GM10847 (cell line): ENCODE results near the gene PRUNE2.

Source experiments
- POLR2A ChIP-seq: IDR thresholded peaks from 2 replicates; pipeline ENCODE4 v1.6.1; 2011; ENCODE audit not compliant: insufficient read length; ENCODE audit errors: extremely low read depth

PRUNE2 gene

GRCh38 chr9:76884823-76885222 lies 21.1 kb downstream of the PRUNE2 start:
- no peak for TF ChIP-seq POLR2A

GRCh38 chr9:76883341-76883855 lies 22.5 kb downstream of the PRUNE2 start:
- no peak for TF ChIP-seq POLR2A

GRCh38 chr9:76882686-76883085 lies 23.2 kb downstream of the PRUNE2 start:
- TF ChIP-seq POLR2A = no peak

- no peak for TF ChIP-seq POLR2A
Measured at GRCh38 chr9:76880210-76880609, 25.7 kb downstream of the PRUNE2 start.

GRCh38 chr9:76878933-76879332 lies 27.0 kb downstream of the PRUNE2 start:
- TF ChIP-seq POLR2A = no peak

GRCh38 chr9:76877961-76878360 lies 28.0 kb downstream of the PRUNE2 start:
- TF ChIP-seq POLR2A = no peak

GRCh38 chr9:76876098-76876497 lies 29.8 kb downstream of the PRUNE2 start:
- no peak for TF ChIP-seq POLR2A

GRCh38 chr9:76873821-76874220 lies 32.1 kb downstream of the PRUNE2 start:
- no peak for TF ChIP-seq POLR2A

GRCh38 chr9:76873056-76873792 lies 32.7 kb downstream of the PRUNE2 start:
- TF ChIP-seq POLR2A = no peak

- no peak for TF ChIP-seq POLR2A
Measured at GRCh38 chr9:76868897-76869296, 37.0 kb downstream of the PRUNE2 start.

- TF ChIP-seq POLR2A = no peak
Measured at GRCh38 chr9:76866689-76867088, 39.2 kb downstream of the PRUNE2 start.

GRCh38 chr9:76863832-76864231 lies 42.1 kb downstream of the PRUNE2 start:
- no peak for TF ChIP-seq POLR2A

GRCh38 chr9:76859860-76860259 lies 46.1 kb downstream of the PRUNE2 start:
- TF ChIP-seq POLR2A = no peak

- no peak for TF ChIP-seq POLR2A
Measured at GRCh38 chr9:76856016-76856415, 49.9 kb downstream of the PRUNE2 start.

GRCh38 chr9:76855015-76855414 lies 50.9 kb downstream of the PRUNE2 start:
- TF ChIP-seq POLR2A = no peak

- TF ChIP-seq POLR2A = no peak
Measured at GRCh38 chr9:76852026-76852425, 53.9 kb downstream of the PRUNE2 start.

- TF ChIP-seq POLR2A = no peak
Measured at GRCh38 chr9:76846297-76846696, 59.6 kb downstream of the PRUNE2 start.

- no peak for TF ChIP-seq POLR2A
Measured at GRCh38 chr9:76845254-76845653, 60.7 kb downstream of the PRUNE2 start.
